SK-N-SH treated with all-trans-retinoic acid at 6 μM for 48 hours (cell line): ENCODE results near the gene ARHGEF4.

ENCODE experiments used
- ATAC-seq: fragments of 200-7000 bp; cut with Tn5 transposase; 3 replicates; pipeline ENCODE4 v1.9.1; 2020; ENCODE audit warnings: mild to moderate bottlenecking, moderate library complexity
- ARNTL ChIP-seq: fragments of 450-650 bp; formaldehyde crosslinking; IDR thresholded peaks from 2 replicates; pipeline ENCODE4 v1.5.0; 2020; ENCODE audit warnings: low read depth, mild to moderate bottlenecking, moderate library complexity, borderline replicate concordance
- BACH2 ChIP-seq: fragments of 250-450 bp; sonication (Bioruptor Pico); IDR thresholded peaks from 2 replicates; pipeline ENCODE4 v1.9.0; 2021; ENCODE audit warnings: mild to moderate bottlenecking, borderline replicate concordance
- CREB5 ChIP-seq: fragments of 250-450 bp; sonication (Bioruptor Pico); IDR thresholded peaks from 2 replicates; pipeline ENCODE4 v1.5.1; 2020; ENCODE audit warnings: low read depth, mild to moderate bottlenecking, moderate library complexity
- CSDC2 ChIP-seq: fragments of 250-450 bp; sonication (Bioruptor Pico); IDR thresholded peaks from 2 replicates; pipeline ENCODE4 v1.5.0; 2020; ENCODE audit warnings: mild to moderate bottlenecking, moderate library complexity
- CSRNP3 ChIP-seq: fragments of 250-450 bp; sonication (Bioruptor Pico); IDR thresholded peaks from 2 replicates; pipeline ENCODE4 v1.5.1; 2021; ENCODE audit warnings: mild to moderate bottlenecking, moderate library complexity
- ESRRG ChIP-seq: fragments of 250-450 bp; sonication (Bioruptor Pico); IDR thresholded peaks from 2 replicates; pipeline ENCODE4 v1.6.1; 2021; ENCODE audit warnings: mild to moderate bottlenecking
- GLIS3 ChIP-seq: fragments of 250-450 bp; sonication (Bioruptor Pico); IDR thresholded peaks from 2 replicates; pipeline ENCODE4 v1.5.0; 2020; ENCODE audit warnings: mild to moderate bottlenecking, moderate library complexity
- ISL1 ChIP-seq: fragments of 250-450 bp; sonication (Bioruptor Pico); IDR thresholded peaks from 2 replicates; pipeline ENCODE4 v2.1.2; 2022; ENCODE audit warnings: mild to moderate bottlenecking, moderate library complexity
- OSR1 ChIP-seq: fragments of 250-450 bp; sonication (Bioruptor Pico); IDR thresholded peaks from 2 replicates; pipeline ENCODE4 v1.8.0; 2022; ENCODE audit warnings: moderate library complexity, mild to moderate bottlenecking, inconsistent platforms
- PATZ1 ChIP-seq: fragments of 250-450 bp; sonication (Bioruptor Pico); IDR thresholded peaks from 2 replicates; pipeline ENCODE4 v1.8.0; 2020; ENCODE audit warnings: mild to moderate bottlenecking, moderate library complexity, borderline replicate concordance
- PPARA ChIP-seq: fragments of 250-450 bp; sonication (Bioruptor Pico); IDR thresholded peaks from 2 replicates; pipeline ENCODE4 v1.5.0; 2020; ENCODE audit warnings: mild to moderate bottlenecking, borderline replicate concordance
- RARB ChIP-seq: fragments of 250-450 bp; sonication (Bioruptor Pico); IDR thresholded peaks from 2 replicates; pipeline ENCODE4 v1.8.0; 2021; ENCODE audit warnings: mild to moderate bottlenecking, moderate library complexity
- SNAI2 ChIP-seq: fragments of 250-450 bp; sonication (Bioruptor Pico); IDR thresholded peaks from 2 replicates; pipeline ENCODE4 v1.5.0; 2020; ENCODE audit warnings: mild to moderate bottlenecking, moderate library complexity
- TCF4 ChIP-seq: fragments of 250-450 bp; sonication (Bioruptor Pico); IDR thresholded peaks from 2 replicates; pipeline ENCODE4 v1.8.0; 2021; ENCODE audit warnings: mild to moderate bottlenecking, moderate library complexity, borderline replicate concordance
- TOX ChIP-seq: fragments of 250-450 bp; sonication (Bioruptor Pico); IDR thresholded peaks from 2 replicates; pipeline ENCODE4 v1.8.0; 2021; ENCODE audit warnings: mild to moderate bottlenecking, moderate library complexity, borderline replicate concordance
- ZC3H10 ChIP-seq: fragments of 250-450 bp; sonication (Bioruptor Pico); IDR thresholded peaks from 2 replicates; pipeline ENCODE4 v1.5.1; 2021; ENCODE audit warnings: mild to moderate bottlenecking, moderate library complexity
- ZFP3 ChIP-seq: fragments of 250-450 bp; sonication (Bioruptor Pico); IDR thresholded peaks from 2 replicates; pipeline ENCODE4 v1.5.0; 2020; ENCODE audit warnings: mild to moderate bottlenecking, moderate library complexity
- ZNF565 ChIP-seq: fragments of 450-650 bp; formaldehyde crosslinking; conservative IDR thresholded peaks from 2 replicates; pipeline ENCODE4 v1.5.0; 2020; ENCODE audit warnings: low read depth, mild to moderate bottlenecking, moderate library complexity
- ZNF70 ChIP-seq: fragments of 450-650 bp; formaldehyde crosslinking; IDR thresholded peaks from 2 replicates; pipeline ENCODE4 v1.5.0; 2020; ENCODE audit warnings: mild to moderate bottlenecking, moderate library complexity
- ZNF8 ChIP-seq: fragments of 450-650 bp; formaldehyde crosslinking; IDR thresholded peaks from 2 replicates; pipeline ENCODE4 v1.5.0; 2020; ENCODE audit warnings: mild to moderate bottlenecking, moderate library complexity
- TF ChIP-seq, protein P1 (sequence below): fragments of 250-450 bp; sonication (Bioruptor Pico); IDR thresholded peaks from 2 replicates; pipeline ENCODE4 v1.5.0; 2020; ENCODE audit warnings: mild to moderate bottlenecking, moderate library complexity
- TF ChIP-seq, protein P2 (sequence below): fragments of 250-450 bp; sonication (Bioruptor Pico); IDR thresholded peaks from 2 replicates; pipeline ENCODE4 v1.8.0; 2021; ENCODE audit warnings: low read depth, mild to moderate bottlenecking, moderate library complexity, borderline replicate concordance

The ARHGEF4 gene

GRCh38 chr2:130841741-130842365 is 5.1 kb downstream of the ARHGEF4 start:
- TF ChIP-seq TCF4, result no peak
- no peak for TF ChIP-seq OSR1 (CRISPR knock-in tag)
- no peak for TF ChIP-seq ZNF8 (CRISPR knock-in tag)
- no peak for TF ChIP-seq PPARA (CRISPR knock-in tag)
- no peak for TF ChIP-seq RARB (CRISPR knock-in tag)
- TF ChIP-seq CREB5 (CRISPR knock-in tag), result no peak
- TF ChIP-seq ISL1 (CRISPR knock-in tag), result no peak
- no peak for TF ChIP-seq SNAI2 (CRISPR knock-in tag)
- TF ChIP-seq, protein P1, sequence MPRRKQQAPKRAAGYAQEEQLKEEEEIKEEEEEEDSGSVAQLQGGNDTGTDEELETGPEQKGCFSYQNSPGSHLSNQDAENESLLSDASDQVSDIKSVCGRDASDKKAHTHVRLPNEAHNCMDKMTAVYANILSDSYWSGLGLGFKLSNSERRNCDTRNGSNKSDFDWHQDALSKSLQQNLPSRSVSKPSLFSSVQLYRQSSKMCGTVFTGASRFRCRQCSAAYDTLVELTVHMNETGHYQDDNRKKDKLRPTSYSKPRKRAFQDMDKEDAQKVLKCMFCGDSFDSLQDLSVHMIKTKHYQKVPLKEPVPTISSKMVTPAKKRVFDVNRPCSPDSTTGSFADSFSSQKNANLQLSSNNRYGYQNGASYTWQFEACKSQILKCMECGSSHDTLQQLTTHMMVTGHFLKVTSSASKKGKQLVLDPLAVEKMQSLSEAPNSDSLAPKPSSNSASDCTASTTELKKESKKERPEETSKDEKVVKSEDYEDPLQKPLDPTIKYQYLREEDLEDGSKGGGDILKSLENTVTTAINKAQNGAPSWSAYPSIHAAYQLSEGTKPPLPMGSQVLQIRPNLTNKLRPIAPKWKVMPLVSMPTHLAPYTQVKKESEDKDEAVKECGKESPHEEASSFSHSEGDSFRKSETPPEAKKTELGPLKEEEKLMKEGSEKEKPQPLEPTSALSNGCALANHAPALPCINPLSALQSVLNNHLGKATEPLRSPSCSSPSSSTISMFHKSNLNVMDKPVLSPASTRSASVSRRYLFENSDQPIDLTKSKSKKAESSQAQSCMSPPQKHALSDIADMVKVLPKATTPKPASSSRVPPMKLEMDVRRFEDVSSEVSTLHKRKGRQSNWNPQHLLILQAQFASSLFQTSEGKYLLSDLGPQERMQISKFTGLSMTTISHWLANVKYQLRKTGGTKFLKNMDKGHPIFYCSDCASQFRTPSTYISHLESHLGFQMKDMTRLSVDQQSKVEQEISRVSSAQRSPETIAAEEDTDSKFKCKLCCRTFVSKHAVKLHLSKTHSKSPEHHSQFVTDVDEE (CRISPR knock-in tag), result no peak
- TF ChIP-seq PATZ1, result no peak
- no peak for TF ChIP-seq BACH2
- no peak for TF ChIP-seq TOX (CRISPR knock-in tag)
- TF ChIP-seq CSRNP3 (CRISPR knock-in tag), result no peak
- no peak for TF ChIP-seq ZNF565 (CRISPR knock-in tag)
- no peak for ATAC-seq

DNA sequence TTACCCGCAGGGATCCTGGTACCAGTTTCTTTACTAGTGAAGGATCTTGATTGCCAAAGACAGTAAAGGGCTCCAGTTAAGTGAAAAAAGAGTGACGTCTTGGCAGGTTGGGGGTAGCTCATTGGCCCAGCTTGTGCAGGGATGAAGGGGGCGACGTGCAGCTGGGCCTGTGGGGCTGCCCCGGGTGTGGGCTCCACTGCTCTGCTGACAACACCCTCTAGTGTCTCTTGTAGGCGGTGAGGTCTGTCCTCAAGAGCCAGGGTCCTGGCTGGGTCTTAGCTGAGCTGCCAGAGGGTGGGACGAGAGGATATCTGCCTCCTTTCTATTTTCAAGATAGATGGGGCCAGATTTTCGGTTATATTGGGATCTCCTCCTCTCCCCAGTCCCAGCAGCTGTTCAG is 6.1 kb downstream of the ARHGEF4 start:
- TF ChIP-seq ZFP3, result no peak
- no peak for TF ChIP-seq ISL1 (CRISPR knock-in tag)
- TF ChIP-seq, protein P2, sequence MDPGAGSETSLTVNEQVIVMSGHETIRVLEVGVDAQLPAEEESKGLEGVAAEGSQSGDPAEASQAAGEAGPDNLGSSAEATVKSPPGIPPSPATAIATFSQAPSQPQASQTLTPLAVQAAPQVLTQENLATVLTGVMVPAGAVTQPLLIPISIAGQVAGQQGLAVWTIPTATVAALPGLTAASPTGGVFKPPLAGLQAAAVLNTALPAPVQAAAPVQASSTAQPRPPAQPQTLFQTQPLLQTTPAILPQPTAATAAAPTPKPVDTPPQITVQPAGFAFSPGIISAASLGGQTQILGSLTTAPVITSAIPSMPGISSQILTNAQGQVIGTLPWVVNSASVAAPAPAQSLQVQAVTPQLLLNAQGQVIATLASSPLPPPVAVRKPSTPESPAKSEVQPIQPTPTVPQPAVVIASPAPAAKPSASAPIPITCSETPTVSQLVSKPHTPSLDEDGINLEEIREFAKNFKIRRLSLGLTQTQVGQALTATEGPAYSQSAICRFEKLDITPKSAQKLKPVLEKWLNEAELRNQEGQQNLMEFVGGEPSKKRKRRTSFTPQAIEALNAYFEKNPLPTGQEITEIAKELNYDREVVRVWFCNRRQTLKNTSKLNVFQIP (CRISPR knock-in tag), result no peak
- TF ChIP-seq ZNF70 (CRISPR knock-in tag), result no peak
- TF ChIP-seq RARB (CRISPR knock-in tag), result no peak
- TF ChIP-seq PPARA (CRISPR knock-in tag), result no peak
- TF ChIP-seq BACH2, result no peak
- no peak for TF ChIP-seq CSDC2 (CRISPR knock-in tag)
- no peak for TF ChIP-seq ESRRG
- no peak for TF ChIP-seq ZNF565 (CRISPR knock-in tag)
- ATAC-seq, result no peak

- no peak for ATAC-seq
- TF ChIP-seq TCF4 (no peak), ARNTL (no peak), ZC3H10 (CRISPR knock-in tag) (no peak), ISL1 (CRISPR knock-in tag) (no peak), OSR1 (CRISPR knock-in tag) (no peak), ESRRG (no peak), CSDC2 (CRISPR knock-in tag) (no peak), SNAI2 (CRISPR knock-in tag) (no peak), CSRNP3 (CRISPR knock-in tag) (no peak), ZFP3 (no peak), GLIS3 (no peak), PPARA (CRISPR knock-in tag) (no peak)
- TF ChIP-seq, protein P2 (CRISPR knock-in tag), result no peak
- TF ChIP-seq, all 23 proteins: peak for 0
Observed at GRCh38 chr2:130843321-130843985, 6.7 kb downstream of the ARHGEF4 start.
